ENCODE results near the gene WDR70. TPM values are rescaled to one million over a fixed set of nuclear protein-coding genes. Genes with fewer than 3 reads are reported as not detected.

WDR70 gene
- total RNA-seq, 1 experiment from 2014 or later: 78.2 TPM

DNA sequence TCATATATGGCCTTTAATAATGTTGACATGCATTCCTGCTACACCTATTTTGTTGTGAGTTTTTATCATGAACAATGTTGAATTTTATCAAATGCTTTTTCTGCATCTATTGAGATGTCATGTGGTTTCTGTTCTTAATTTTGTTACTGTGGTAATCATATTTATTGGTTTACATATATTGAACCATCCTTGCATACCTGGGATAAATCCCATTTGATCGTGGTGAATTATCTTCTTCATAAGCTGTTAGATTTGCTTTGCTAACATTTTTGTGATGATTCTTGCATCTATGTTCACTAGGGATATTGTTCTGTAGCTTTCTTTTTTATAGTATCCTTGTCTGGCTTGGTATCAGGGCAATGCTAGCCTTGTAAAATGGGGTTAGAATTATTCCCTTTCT lies 222.0 kb downstream of the WDR70 start:
- Histone ChIP-seq H3K27me3 (ENCODE audit: insufficient read depth, low read depth) (no peaks in the 10 kb centered on the region), H3K36me3 (ENCODE audit: low read depth) (no peaks in the 10 kb centered on the region), H3K4me3 (no peak overlapping the region), H3K27ac (no peak overlapping the region), H3K4me1 (replicated peaks; ENCODE audit: insufficient read depth) (no peaks in the 10 kb centered on the region), H3K79me2 (ENCODE audit: low read depth) (no peaks in the 10 kb centered on the region), H3K4me2 (no peak overlapping the region), H3F3A (ENCODE audit: insufficient read depth, low read depth) (no peaks in the 10 kb centered on the region), H4K20me1 (ENCODE audit: insufficient read depth) (0 out of 2 replicates have a peak, but pooled peaks cover 4% of the 10 kb centered on the region), H2AFZ (no peak overlapping the region), H3K9me2 (ENCODE audit: insufficient read depth) (no peaks in the 10 kb centered on the region), H3K9me3 (ENCODE audit: insufficient read depth, low read depth) (peaks cover 7% of the 10 kb centered on the region)
- CTCF ChIA-PET: no interaction called here
- no peak for DNase-seq
- TF ChIP-seq EZH2 (IDR thresholded peaks at IDR 0.05; ENCODE audit: low read depth): no peak
- TF ChIP-seq, protein P1, sequence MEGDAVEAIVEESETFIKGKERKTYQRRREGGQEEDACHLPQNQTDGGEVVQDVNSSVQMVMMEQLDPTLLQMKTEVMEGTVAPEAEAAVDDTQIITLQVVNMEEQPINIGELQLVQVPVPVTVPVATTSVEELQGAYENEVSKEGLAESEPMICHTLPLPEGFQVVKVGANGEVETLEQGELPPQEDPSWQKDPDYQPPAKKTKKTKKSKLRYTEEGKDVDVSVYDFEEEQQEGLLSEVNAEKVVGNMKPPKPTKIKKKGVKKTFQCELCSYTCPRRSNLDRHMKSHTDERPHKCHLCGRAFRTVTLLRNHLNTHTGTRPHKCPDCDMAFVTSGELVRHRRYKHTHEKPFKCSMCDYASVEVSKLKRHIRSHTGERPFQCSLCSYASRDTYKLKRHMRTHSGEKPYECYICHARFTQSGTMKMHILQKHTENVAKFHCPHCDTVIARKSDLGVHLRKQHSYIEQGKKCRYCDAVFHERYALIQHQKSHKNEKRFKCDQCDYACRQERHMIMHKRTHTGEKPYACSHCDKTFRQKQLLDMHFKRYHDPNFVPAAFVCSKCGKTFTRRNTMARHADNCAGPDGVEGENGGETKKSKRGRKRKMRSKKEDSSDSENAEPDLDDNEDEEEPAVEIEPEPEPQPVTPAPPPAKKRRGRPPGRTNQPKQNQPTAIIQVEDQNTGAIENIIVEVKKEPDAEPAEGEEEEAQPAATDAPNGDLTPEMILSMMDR (conservative IDR thresholded peaks at IDR 0.05): no peak
- POLR2A ChIA-PET (ENCODE audit: unreplicated experiment): no interaction called here
- BruUV-seq (replicated peaks): no TSS peak
- intact Hi-C loops (cut with micrococcal nuclease; ENCODE audit: unreplicated experiment): no loop called here

DNA sequence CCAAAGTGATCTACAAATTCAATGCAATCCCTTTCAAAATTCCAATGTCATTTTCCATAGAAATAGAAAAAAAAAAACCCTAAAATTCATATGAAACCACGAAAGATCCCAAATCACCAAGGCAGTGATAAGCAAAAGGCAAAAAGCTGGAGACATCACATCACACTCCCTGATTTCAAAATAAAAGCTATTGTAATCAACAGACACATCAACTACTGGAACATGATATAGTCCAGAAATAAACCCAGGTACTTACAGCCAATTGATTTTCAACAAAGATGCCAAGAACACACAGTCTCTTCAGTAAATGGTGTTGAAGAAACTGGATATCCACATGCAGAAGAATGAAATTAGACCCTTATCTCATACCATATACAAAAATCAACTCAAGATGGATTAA lies 224.0 kb downstream of the WDR70 start:
- Histone ChIP-seq H3K4me3 (no peak overlapping the region), H4K20me1 (ENCODE audit: insufficient read depth) (0 out of 2 replicates have a peak, but pooled peaks cover 7% of the 10 kb centered on the region), H2AFZ (no peak overlapping the region), H3K4me1 (replicated peaks; ENCODE audit: insufficient read depth) (no peaks in the 10 kb centered on the region), H3K9me3 (ENCODE audit: insufficient read depth, low read depth) (peaks cover 7% of the 10 kb centered on the region), H3K27ac (no peak overlapping the region), H3F3A (ENCODE audit: insufficient read depth, low read depth) (no peaks in the 10 kb centered on the region), H3K27me3 (ENCODE audit: insufficient read depth, low read depth) (no peaks in the 10 kb centered on the region), H3K9me2 (ENCODE audit: insufficient read depth) (no peaks in the 10 kb centered on the region), H3K36me3 (ENCODE audit: low read depth) (no peaks in the 10 kb centered on the region), H3K79me2 (ENCODE audit: low read depth) (no peaks in the 10 kb centered on the region), H3K4me2 (no peak overlapping the region)
- ChIA-PET CTCF (no interaction called here), POLR2A (ENCODE audit: unreplicated experiment) (no interaction called here)
- intact Hi-C loops (cut with micrococcal nuclease; ENCODE audit: unreplicated experiment): no loop called here
- no peak for DNase-seq
- BruUV-seq (replicated peaks): no TSS peak
- TF ChIP-seq, protein P1 (conservative IDR thresholded peaks at IDR 0.05): no peak
- no peak for TF ChIP-seq EZH2 (IDR thresholded peaks at IDR 0.05; ENCODE audit: low read depth)

DNA sequence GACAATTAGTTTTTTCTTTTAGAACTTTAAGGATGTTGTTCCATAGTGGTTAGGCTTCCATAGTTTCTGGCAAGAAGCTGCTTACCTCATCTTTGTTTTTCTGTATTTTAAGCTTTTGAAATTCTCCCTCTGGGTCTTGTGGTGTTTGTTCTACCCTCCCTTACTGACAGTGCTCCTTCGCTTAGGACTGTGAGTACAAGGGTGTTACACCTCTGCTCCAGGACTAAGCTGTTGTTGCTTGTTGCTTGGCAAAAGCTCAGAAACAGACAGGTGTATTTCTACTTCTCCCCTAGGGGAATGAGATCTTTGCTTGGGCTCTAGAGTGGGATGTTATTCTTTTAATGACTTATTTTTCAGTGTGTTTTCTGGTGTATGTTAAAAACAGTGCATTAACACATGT lies 225.2 kb downstream of the WDR70 start:
- Histone ChIP-seq H3F3A (ENCODE audit: insufficient read depth, low read depth) (no peaks in the 10 kb centered on the region), H3K4me1 (replicated peaks; ENCODE audit: insufficient read depth) (no peaks in the 10 kb centered on the region), H2AFZ (no peak overlapping the region), H3K27me3 (ENCODE audit: insufficient read depth, low read depth) (no peaks in the 10 kb centered on the region), H3K27ac (no peak overlapping the region), H3K9me2 (ENCODE audit: insufficient read depth) (no peaks in the 10 kb centered on the region), H3K4me2 (no peak overlapping the region), H3K4me3 (no peak overlapping the region), H4K20me1 (ENCODE audit: insufficient read depth) (0 out of 2 replicates have a peak, but pooled peaks cover 7% of the 10 kb centered on the region), H3K36me3 (ENCODE audit: low read depth) (no peaks in the 10 kb centered on the region), H3K9me3 (ENCODE audit: insufficient read depth, low read depth) (peaks cover 7% of the 10 kb centered on the region), H3K79me2 (ENCODE audit: low read depth) (no peaks in the 10 kb centered on the region)
- POLR2A ChIA-PET (ENCODE audit: unreplicated experiment): no interaction called here
- intact Hi-C loops (cut with micrococcal nuclease; ENCODE audit: unreplicated experiment): no loop called here
- CTCF ChIA-PET: no interaction called here
- no TSS peak for BruUV-seq (replicated peaks)
- no peak for DNase-seq
- TF ChIP-seq, protein P1 (conservative IDR thresholded peaks at IDR 0.05): no peak
- no peak for TF ChIP-seq EZH2 (IDR thresholded peaks at IDR 0.05; ENCODE audit: low read depth)

Data from PC-9 (cell line).